Small intestine (tissue), 7 donors: ENCODE results near the gene EIF2A. TPM values are rescaled to one million over a fixed set of nuclear protein-coding genes. Genes with fewer than 3 reads are reported as not detected.
"Not testable (repeated sequence)": the region's sequence is repeated elsewhere in the genome, so short reads cannot be mapped to it uniquely, and the experiment has no call there.

Experiments used
- DNase-seq, 2 donors: peaks; one replicate each; pipeline versions ENCODE4 v3.0.0 to v3.0.0-alpha.2; 2013
- FAIRE-seq: peaks from 2 replicates; lab custom pipeline; 2012; peaks lifted over from hg19 to GRCh38; lab: Jason Lieb, UNC
- H3K27ac ChIP-seq, 3 donors: one replicate each; pipeline ENCODE4 v1.5.1; 2013; ENCODE audit warnings: low read length in 2 of 3, mild to moderate bottlenecking in 2 of 3, control low read depth in 1 of 3, inconsistent platforms in 1 of 3, low read depth in 1 of 3, moderate library complexity in 1 of 3
- H3K27me3 ChIP-seq, 3 donors: one replicate each; pipeline ENCODE4 v1.6.1; 2013; ENCODE audit warnings: low read length in 3 of 3, inconsistent platforms in 1 of 3; ENCODE audit not compliant: control insufficient read depth in 3 of 3, insufficient read depth in 3 of 3
- H3K36me3 ChIP-seq, 3 donors: one replicate each; pipeline ENCODE4 v1.6.1; 2013; ENCODE audit warnings: low read length in 3 of 3, inconsistent platforms in 1 of 3, low read depth in 1 of 3, mild to moderate bottlenecking in 1 of 3, moderate library complexity in 1 of 3; ENCODE audit not compliant: control insufficient read depth in 3 of 3, insufficient read depth in 2 of 3
- H3K4me1 ChIP-seq, 3 donors: one replicate each; pipeline ENCODE4 v1.6.1; 2013; ENCODE audit warnings: low read length in 2 of 3, inconsistent platforms in 1 of 3, low read depth in 1 of 3, mild to moderate bottlenecking in 1 of 3, moderate library complexity in 1 of 3; ENCODE audit not compliant: control insufficient read depth in 3 of 3, insufficient read depth in 2 of 3
- H3K4me3 ChIP-seq, 3 donors: one replicate each; pipeline ENCODE4 v1.5.1; 2013; ENCODE audit warnings: low read length in 3 of 3, control low read depth in 1 of 3, inconsistent platforms in 1 of 3, low read depth in 1 of 3, mild to moderate bottlenecking in 1 of 3, moderate library complexity in 1 of 3
- H3K9me3 ChIP-seq, 2 donors: one replicate each; pipeline ENCODE4 v1.6.1; 2013; ENCODE audit warnings: low read depth in 1 of 2, low read length in 1 of 2; ENCODE audit not compliant: control insufficient read depth in 2 of 2, insufficient read depth in 1 of 2
- WGBS, 3 donors: extraction: QIAGEN DNeasy Blood & Tissue Kit; methylation state at CpG; one replicate each; pipeline ENCODE4 v1.1.7; 2013; 5-methylcytosine and 5-hydroxymethylcytosine counted together
- polyA plus RNA-seq, 4 donors: library from polyadenylated mRNA; stranded (reverse) in 3 of 4; unstranded in 1 of 4; fragments of 200-250 nt in 3 of 4; fragments of 120-200 nt in 1 of 4; gene quantifications; one replicate each; pipeline versions ENCODE4 v1.2.1 to v1.2.3, GENCODE V29; 2013
- donor health status: healthy with polysubstance abuse.
- donor health status: control.
- donor health status: control.
- donor health status: Bipolar disorder and iron deficiency.
- donor health status: healthy.

Gene EIF2A
- polyA plus RNA-seq, 4 donors = 65.1 to 135 (median 86.1) TPM

DNA sequence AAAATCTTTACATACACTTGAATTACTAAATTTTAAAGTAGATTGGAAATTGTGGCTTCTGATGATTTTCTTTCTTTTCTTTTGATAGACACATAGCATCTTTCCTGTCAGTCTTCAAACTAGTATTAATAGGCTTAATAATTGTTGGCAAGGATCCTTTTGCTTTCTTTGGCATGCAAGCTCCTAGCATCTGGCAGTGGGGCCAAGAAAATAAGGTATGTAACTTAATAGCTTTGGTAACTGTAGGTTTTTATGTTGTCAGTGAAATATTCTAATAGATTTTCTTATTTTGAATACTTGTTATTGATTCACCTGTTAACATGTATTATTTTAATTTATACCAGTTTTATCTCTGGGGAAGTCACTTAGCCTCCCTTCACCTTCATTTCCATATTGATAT is 76.4 kb downstream of the EIF2A start:
- not testable (repeated sequence) for H3K4me3 ChIP-seq, H3K9me3 ChIP-seq, H3K27ac ChIP-seq, H3K27me3 ChIP-seq, H3K4me1 ChIP-seq, DNase-seq
- peak; percentile 51 for FAIRE-seq
- peaks cover 6 to 11% (median 6%) of the 10 kb centered on the region in 3 donors for H3K36me3 ChIP-seq

DNA sequence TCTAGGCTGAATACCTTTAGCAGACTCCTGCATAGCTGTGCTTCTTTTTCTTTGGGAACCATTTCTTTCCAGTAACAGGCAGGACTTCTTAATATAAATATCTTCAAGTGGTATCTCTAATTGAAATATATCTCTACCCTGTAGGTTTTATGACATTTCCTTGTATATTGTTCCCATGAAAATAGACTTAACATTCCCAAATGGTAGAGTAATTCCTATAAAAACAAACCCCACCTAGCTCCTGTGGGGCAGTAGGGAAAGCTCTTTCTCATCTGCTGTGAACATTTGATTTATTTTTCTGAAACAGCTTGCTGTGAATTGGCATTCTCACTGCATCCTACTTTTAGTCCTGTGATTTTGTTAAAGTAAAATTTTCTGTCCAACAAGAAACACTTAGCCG is 77.4 kb downstream of the EIF2A start:
- H3K27me3 ChIP-seq = no peaks in the 10 kb centered on the region
- no peak for DNase-seq
- FAIRE-seq = no peak
- no peak overlapping the region for H3K4me3 ChIP-seq
- H3K9me3 ChIP-seq = no peaks in the 10 kb centered on the region
- H3K27ac ChIP-seq = no peak overlapping the region
- 93 to 98% (median 95%) methylated on average over 1 of the region's 1 CpG for WGBS, 3 donors
- H3K4me1 ChIP-seq = no peaks in the 10 kb centered on the region
- peaks cover 6 to 7% (median 6%) of the 10 kb centered on the region in 3 donors for H3K36me3 ChIP-seq

DNA sequence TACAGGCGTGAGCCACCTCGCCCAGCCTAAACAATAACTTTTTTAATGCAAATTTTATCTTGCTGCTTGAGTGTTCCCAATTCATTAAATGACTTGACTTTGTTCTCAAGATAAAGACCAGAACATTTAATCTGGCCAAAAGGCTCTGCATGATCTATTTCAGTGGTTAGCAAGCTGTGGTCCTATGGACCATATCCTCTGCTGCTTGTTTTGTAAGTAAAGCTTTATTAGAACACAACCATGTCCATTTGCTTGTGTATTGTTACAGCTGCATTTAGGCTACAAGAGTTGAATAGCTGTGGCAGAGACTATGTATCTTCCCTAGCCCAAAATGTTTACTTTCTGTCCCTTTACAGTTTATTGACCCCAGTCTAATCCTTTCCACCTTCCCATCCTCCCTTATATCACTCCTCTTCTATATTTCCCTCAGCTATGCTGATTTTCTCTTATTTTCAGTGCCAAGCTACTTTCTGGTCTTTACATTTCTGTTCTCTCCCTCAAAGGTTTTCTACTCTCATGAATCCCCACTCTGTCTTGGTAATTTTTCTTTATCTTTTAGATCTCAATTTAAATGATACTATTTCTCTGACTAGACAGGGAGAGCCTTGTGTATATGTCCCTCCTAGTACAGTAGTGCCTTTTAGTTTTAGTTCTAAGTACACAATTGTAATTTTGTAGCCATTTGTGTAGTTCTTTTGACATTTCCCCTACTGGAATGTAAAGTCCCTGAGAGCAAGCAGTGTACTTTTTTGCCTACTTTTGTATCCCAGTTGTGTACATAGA is 79.8 kb downstream of the EIF2A start:
- Histone ChIP-seq H3K4me3 (no peak overlapping the region), H3K27ac (no peak overlapping the region), H3K9me3 (no peaks in the 10 kb centered on the region), H3K4me1 (no peaks in the 10 kb centered on the region), H3K36me3 (peaks cover 6 to 8% (median 8%) of the 10 kb centered on the region in 3 donors), H3K27me3 (no peaks in the 10 kb centered on the region)
- FAIRE-seq (no peak), DNase-seq (no peak)
- WGBS, 3 donors = 69 to 88% (median 82%) methylated on average over 2 of the region's 2 CpGs

DNA sequence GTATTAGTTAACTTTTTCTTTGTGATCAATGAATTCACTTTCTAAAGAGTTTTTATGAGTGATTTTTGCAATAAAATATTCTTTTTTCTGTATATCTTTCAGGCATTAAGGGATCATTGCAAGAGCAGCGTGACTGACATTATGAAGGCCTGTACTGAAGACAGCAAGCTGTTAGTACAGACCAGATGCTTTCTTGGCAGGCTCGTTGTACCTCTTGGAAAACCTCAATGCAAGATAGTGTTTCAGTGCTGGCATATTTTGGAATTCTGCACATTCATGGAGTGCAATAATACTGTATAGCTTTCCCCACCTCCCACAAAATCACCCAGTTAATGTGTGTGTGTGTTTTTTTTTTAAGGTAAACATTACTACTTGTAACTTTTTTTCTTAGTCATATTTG is 81.0 kb downstream of the EIF2A start:
- no peak for FAIRE-seq
- Histone ChIP-seq H3K4me1 (no peaks in the 10 kb centered on the region), H3K27ac (no peak overlapping the region), H3K4me3 (no peak overlapping the region), H3K27me3 (no peaks in the 10 kb centered on the region), H3K9me3 (no peaks in the 10 kb centered on the region), H3K36me3 (peaks cover 6 to 10% (median 8%) of the 10 kb centered on the region in 3 donors)
- 76 to 96% (median 89%) methylated on average over 2 of the region's 2 CpGs for WGBS, 3 donors
- no peak for DNase-seq

DNA sequence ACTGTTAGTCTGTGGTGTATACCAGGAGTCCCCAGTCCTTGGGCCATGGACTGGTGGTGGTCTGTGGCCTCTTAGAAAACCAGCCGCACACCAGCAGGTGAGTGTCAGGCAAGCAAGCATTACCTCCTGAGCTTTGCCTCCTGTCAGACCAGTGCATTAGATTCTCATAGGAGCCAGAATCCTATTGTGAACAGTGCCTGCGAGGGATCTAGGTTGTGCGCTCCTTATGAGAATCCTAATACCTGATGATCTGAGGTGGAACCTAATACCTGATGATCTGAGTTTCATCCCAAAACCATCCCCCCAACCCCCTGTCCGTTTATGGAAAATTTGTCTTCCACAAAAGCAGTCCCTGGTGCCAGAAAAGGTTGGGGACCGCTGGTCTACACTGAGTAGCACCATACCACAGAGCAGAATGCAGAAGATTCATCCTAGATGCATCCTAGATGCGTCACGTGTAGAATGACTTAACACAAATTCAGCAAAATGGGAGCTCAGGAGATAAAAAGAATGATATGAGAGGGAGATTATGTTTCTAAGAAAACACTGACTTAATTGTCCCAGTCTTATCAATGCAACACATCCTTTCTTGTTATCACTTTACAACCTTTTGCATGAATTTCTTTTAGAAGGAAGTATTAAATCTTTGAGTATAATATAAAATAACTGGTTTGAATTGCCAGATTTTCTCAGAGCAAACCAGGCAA is 85.1 kb downstream of the EIF2A start:
- FAIRE-seq = no peak
- peaks cover 2 to 5% (median 5%) of the 10 kb centered on the region in 3 donors for H3K36me3 ChIP-seq
- 90 to 93% (median 92%) methylated on average over 7 of the region's 7 CpGs for WGBS, 3 donors
- no peaks in the 10 kb centered on the region for H3K9me3 ChIP-seq
- no peak overlapping the region for H3K27ac ChIP-seq
- DNase-seq = no peak
- no peaks in the 10 kb centered on the region for H3K27me3 ChIP-seq
- no peak overlapping the region for H3K4me3 ChIP-seq
- no peaks in the 10 kb centered on the region for H3K4me1 ChIP-seq

DNA sequence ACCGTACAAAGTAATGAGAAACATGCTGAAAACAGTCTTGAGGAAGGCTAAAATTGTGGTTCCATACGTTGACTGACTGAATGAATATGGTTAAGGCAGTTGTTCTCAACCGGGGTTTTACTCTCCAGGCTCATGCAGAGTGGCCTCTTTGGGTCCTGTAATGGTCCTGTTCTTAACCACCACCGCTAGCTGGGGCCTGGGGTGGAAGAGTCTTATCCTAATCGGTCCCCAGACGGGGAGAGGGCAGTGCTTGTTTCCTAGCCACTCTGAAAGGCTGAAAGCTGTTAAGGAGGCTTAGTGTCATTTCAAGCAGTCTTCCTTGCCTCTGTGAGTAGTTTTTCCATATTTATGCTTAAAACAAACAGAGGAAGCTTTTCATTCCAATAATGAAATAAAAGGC is 88.5 kb downstream of the EIF2A start:
- Histone ChIP-seq H3K4me1 (no peaks in the 10 kb centered on the region), H3K27me3 (no peaks in the 10 kb centered on the region), H3K27ac (peak overlapping the region in 2 of 3 donors; percentile 5 to 59), H3K9me3 (no peaks in the 10 kb centered on the region), H3K4me3 (no peak overlapping the region), H3K36me3 (peaks cover 0 to 5% (median 3%) of the 10 kb centered on the region in 3 donors)
- peak in 1 of 2 donors; percentile 11 for DNase-seq
- WGBS, 3 donors = 67 to 71% (median 68%) methylated on average over 6 of the region's 6 CpGs
- FAIRE-seq = no peak

DNA sequence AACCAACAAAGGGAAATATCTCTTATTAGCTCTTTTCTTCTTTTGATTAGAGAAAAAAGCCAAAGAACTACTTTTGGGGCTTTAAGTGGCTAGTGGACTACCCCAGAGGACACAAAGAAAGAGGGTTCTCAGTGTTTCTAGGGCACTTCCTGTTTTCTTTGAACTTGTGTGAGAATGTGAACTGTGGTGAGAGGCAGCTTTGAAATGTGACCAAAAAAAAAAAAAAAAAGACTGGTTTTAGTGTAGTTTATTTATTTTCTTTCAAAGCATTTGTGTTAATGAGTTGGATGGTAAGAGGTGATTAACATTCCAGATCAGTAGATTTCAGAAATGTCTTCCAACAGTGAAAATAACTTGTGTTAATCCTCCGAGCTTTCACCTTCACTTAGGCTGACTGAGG is 88.9 kb downstream of the EIF2A start:
- 64 to 83% (median 71%) methylated on average over 1 of the region's 1 CpG for WGBS, 3 donors
- H3K27me3 ChIP-seq = no peaks in the 10 kb centered on the region
- DNase-seq (peak in 1 of 2 donors; percentile 65), FAIRE-seq (no peak)
- H3K9me3 ChIP-seq = no peaks in the 10 kb centered on the region
- no peak overlapping the region for H3K4me3 ChIP-seq
- H3K4me1 ChIP-seq = no peaks in the 10 kb centered on the region
- peaks cover 0 to 5% (median 1%) of the 10 kb centered on the region in 3 donors for H3K36me3 ChIP-seq
- H3K27ac ChIP-seq = peak overlapping the region in 1 of 3 donors; percentile 5
